GM20431 (cell line): ENCODE results near the gene MYD88.

Source experiments
- in situ Hi-C: fragments of 300-500 bp; cut with MseI, MboI; formaldehyde crosslinking; loops from one replicate; pipeline ENCODE4 v1.15.0; 2020; ENCODE audit warnings: low sequenced_read_pairs; ENCODE audit not compliant: unreplicated experiment

Gene MYD88

DNA sequence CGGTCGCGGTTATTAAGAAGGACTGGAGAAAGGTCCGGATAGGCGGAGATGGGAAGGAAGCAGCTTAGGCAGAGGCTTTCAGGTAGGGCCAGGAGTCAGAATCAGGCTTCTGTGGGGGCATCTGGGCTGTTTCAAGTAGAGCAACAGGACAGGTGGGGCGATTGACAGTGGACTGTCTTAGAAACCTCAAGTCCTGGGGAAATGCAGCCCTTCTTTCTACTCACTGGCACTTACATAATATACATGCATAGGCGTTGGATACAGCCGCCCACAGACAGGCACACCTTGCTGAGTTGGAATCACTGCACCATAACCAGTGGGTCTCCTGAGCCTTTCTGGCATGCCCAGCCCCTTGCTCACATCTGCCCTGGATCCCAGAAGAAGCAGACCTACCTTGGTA lies 730 bp downstream of the MYD88 start:
- in situ Hi-C loops: loop anchor here (25.0 kb wide), 1 partner anchor 348 kb away; the partner anchor contains the start of gene EXOG

DNA sequence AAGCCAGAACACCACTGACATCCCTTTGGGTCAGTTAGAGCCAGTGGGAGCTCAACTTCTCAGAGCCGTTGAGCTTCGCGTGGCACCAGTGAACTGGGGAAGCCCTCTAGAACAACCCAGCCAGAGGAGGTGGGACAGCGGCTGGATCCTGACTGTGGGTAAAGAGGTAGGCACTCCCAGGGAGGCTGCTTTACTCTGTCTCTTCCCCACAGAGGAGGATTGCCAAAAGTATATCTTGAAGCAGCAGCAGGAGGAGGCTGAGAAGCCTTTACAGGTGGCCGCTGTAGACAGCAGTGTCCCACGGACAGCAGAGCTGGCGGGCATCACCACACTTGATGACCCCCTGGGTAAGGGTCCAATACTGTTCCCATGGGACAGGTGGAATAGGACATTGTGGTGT lies 1.2 kb downstream of the MYD88 start:
- in situ Hi-C loops: loop anchor here (25.0 kb wide), 1 partner anchor 348 kb away; the partner anchor contains the start of gene EXOG

DNA sequence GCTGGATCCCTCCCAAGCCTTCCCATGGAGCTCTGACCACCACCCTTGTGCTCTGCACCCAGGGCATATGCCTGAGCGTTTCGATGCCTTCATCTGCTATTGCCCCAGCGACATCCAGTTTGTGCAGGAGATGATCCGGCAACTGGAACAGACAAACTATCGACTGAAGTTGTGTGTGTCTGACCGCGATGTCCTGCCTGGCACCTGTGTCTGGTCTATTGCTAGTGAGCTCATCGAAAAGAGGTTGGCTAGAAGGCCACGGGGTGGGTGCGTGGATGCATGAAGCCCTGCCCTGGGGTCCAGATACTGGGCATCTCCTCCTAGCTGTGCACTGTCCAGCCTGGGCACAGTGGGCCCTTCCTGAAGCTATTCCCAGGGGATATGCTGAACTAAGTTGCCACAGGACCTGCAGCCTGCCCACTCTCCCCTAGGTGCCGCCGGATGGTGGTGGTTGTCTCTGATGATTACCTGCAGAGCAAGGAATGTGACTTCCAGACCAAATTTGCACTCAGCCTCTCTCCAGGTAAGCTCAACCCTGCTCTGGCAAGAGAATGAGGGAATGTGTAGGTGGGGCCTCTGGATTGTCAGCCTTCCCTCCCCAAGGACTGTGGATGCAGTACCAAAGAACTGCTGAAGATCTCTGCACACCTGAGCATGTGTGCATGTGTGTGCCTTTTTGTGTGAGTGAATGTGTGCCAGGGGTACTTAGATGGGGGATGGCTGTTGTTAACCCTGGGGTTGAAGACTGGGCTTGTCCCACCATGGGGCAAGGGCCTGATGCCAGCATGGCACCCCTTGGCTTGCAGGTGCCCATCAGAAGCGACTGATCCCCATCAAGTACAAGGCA lies 2.1 kb downstream of the MYD88 start:
- in situ Hi-C loops: loop anchor here (25.0 kb wide), 1 partner anchor 347 kb away; the partner anchor contains the start of gene EXOG

DNA sequence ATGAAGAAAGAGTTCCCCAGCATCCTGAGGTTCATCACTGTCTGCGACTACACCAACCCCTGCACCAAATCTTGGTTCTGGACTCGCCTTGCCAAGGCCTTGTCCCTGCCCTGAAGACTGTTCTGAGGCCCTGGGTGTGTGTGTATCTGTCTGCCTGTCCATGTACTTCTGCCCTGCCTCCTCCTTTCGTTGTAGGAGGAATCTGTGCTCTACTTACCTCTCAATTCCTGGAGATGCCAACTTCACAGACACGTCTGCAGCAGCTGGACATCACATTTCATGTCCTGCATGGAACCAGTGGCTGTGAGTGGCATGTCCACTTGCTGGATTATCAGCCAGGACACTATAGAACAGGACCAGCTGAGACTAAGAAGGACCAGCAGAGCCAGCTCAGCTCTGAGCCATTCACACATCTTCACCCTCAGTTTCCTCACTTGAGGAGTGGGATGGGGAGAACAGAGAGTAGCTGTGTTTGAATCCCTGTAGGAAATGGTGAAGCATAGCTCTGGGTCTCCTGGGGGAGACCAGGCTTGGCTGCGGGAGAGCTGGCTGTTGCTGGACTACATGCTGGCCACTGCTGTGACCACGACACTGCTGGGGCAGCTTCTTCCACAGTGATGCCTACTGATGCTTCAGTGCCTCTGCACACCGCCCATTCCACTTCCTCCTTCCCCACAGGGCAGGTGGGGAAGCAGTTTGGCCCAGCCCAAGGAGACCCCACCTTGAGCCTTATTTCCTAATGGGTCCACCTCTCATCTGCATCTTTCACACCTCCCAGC lies 2.9 kb downstream of the MYD88 start:
- in situ Hi-C loops: loop anchor here (25.0 kb wide), 1 partner anchor 346 kb away; the partner anchor contains the start of gene EXOG

DNA sequence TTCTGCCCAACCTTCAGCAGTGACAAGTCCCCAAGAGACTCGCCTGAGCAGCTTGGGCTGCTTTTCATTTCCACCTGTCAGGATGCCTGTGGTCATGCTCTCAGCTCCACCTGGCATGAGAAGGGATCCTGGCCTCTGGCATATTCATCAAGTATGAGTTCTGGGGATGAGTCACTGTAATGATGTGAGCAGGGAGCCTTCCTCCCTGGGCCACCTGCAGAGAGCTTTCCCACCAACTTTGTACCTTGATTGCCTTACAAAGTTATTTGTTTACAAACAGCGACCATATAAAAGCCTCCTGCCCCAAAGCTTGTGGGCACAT lies 3.5 kb downstream of the MYD88 start:
- in situ Hi-C loops: loop anchor here (25.0 kb wide), 1 partner anchor 345 kb away; the partner anchor contains the start of gene EXOG

DNA sequence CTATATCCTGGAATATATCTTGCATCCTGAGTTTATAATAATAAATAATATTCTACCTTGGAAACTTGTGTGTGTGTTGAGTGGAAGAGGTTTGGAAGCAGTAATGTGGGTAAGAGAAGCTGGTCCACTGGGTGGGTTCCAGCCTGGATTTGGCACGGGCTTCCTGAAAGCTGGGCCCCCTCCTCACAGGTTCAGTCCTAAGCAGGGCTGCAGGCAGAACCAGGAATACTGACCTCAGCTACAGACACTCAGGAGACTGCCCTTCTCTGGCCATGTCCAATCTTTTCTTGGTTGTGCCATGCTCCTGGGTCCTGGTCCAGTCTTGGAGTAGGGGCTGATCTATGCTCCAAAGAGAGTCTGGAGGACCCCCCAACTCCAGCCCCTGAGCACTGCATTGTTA lies 4.5 kb downstream of the MYD88 start:
- in situ Hi-C loops: loop anchor here (25.0 kb wide), 1 partner anchor 344 kb away; the partner anchor contains the start of gene EXOG

DNA sequence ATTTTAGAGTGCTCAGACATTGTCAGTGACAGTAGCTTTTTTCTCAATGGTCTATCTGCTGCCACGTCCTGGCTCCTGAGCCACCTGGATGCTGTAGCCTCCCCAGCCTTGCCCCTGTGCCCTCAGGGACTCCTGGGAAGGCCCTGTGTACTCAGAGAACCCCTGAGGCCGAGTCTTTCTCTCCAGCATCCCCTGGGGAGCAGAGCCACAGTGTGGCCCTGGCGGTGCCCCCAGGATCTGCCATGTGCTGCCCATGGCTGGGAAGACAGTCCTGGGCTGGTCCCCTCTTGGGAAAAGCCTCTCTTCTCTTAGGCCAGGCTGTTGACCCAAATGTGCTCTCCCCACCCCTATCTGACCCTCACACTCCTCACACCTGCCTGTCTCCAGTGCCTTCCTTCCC lies 5.0 kb downstream of the MYD88 start:
- in situ Hi-C loops: loop anchor here (25.0 kb wide), 1 partner anchor 344 kb away; the partner anchor contains the start of gene EXOG

DNA sequence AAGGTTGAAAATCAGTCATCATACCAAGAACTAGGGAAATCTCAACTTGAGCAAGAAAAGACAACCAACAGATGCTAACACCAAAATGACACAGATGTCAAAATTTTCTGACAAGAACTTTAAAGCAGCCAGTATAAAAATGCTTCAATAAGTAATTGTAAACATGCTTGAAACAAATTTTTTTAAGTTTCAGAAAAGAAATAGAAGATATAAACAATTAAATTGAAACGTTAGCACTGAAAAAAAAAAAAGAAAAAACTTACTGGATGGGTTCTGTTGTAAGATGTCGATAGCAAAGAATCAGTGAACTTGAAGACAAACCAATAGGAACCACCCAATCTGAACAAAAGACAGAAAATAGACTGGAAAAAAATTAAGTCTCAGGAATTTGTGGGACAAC lies 8.0 kb downstream of the MYD88 start:
- in situ Hi-C loops: loop anchor here (25.0 kb wide), 1 partner anchor 341 kb away; the partner anchor contains the start of gene EXOG

DNA sequence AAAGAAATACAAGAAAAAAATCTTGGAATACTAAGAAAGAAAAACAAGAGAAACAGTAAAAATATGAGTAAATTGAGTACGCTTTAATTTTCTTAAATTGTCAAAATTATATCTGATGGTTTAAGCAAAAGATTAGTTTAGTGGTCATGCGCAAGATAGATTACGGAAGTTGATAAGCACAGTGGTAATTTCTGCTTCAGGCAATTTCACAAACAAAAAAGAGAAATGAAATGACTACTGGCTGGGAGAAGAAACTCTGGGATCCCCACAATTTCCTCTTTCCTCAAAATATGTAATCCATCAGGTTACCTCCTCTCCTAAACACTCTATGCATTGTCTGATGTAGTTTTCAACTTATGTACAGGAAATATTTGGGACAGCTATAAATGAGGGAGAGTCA lies 9.0 kb downstream of the MYD88 start:
- in situ Hi-C loops: loop anchor here (25.0 kb wide), 1 partner anchor 340 kb away; the partner anchor contains the start of gene EXOG

DNA sequence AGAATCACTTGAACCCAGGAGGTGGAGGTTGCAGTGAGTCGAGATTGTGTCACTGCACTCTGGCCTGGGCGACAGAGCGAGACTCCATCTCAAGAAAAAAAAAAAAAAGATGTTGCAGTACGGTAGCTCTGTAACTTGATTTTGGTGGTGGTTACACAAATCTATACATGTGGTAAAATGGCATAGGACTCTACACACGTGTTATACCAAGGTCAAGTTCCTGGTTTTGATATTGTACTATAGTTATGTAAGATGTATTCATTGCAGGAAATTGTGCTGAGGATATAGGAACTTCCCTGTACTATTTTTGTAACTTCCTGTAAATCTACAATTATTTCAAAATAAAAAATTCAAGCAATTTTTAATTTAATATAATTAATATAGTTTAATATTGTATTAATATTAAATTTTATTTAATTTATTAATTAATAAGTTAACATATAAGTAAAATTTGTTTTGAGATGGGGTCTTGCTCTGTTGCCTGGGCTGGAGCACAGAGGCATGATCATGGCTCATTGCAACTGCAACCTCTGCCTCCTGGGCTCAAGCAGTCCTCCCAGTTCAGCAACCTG lies 9.9 kb downstream of the MYD88 start:
- in situ Hi-C loops: loop anchor here (25.0 kb wide), 1 partner anchor 339 kb away; the partner anchor contains the start of gene EXOG

DNA sequence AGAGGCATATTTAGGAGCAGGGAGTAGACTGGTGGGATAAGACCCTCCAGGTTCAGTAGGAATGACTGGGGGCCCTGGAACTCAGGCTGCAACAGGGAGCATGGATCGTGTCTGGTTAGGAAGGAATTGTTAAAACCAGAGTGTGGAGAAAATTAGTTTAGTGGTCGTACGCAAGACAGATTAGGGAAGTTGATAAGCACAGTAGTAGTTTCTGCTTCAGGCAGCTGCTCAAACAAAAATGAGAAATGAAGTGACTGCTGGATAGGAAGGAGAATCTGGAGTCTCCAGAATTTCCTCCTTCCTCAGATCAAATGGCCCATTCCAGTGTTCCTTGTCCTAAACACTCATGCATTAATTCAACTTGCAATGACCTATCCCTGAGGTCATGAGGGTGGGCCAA lies 11.2 kb downstream of the MYD88 start:
- in situ Hi-C loops: loop anchor here (25.0 kb wide), 1 partner anchor 338 kb away; the partner anchor contains the start of gene EXOG

DNA sequence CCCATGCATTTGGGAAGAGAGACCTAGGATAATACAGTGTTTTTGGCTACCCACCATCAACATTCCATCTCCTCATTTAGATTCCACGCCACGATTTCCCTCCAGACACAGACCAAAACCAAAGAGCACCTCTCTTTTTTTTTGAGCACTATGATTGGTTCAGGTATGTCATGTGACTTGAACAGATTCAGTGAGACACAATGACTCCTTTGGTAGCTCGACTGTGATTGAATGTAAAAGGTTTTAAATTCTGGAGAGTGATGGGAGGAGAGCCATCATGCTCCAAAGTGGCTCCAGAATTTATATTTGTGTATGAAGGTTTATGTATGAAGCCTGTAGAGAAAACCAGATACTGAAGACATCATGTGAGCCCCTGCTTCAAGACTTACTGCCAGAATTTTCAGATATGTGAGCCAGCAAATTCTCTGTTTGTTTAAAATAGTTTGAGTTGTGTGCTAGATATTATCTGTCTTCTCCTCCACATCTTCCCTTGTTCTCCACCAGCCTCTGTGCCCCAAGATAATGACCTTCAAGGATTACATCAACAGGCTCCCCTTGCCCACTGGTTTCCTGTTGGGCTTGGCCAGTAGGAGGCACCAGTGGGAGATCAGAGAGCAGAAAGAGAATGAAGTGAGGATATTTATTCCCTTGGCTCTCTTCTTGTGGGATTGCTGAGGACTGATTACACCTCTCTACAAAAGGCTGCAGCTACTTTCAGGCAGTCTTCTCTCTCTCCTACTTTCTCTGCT lies 12.5 kb downstream of the MYD88 start:
- in situ Hi-C loops: no loop called here

DNA sequence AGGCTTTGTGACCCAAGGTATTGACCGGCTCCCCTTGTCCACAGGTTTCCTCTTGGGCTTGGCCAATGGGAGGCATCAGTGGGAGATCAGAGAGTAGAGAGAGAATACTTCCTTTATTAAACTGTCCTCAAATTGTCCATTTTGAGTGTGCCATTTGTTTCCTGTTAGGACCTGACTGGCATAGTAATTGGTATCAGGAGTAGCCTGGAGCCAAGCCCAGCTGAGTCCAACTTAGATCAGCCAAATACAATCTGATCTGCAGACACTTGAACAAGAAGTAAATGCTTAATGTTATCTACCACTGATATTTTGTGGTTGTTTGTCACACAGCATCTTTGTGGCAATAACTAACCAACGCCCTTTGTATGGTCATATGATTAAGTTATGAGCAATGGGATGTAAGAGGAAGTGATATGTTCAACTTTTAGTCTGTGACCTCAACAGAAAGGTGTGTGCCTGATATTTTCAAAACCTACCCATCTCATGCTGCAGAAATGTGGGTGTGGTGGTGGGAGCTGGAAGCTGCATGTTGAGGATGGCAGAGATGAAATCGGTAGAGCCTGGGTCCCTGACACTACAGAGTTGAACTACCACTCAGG lies 13.3 kb downstream of the MYD88 start:
- in situ Hi-C loops: no loop called here

DNA sequence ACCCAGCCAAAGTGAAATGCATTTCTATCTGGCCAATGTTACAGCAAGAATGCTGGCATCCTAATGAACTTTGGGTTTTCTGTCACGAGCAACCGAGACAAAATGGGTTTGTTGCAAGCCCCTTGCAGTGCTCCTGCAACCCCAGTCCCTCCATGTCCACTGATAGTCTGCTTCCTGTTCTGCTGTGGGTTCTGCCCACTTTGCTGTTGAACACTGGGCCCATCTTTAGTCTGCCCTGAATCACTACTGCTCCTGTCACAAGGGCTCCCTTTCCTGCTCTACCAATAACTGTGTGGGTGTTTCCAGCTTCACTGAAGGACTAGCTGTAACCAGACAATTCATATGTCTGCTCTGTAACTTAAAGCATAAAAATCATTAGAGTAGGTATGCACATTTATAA lies 14.1 kb downstream of the MYD88 start:
- in situ Hi-C loops: no loop called here

DNA sequence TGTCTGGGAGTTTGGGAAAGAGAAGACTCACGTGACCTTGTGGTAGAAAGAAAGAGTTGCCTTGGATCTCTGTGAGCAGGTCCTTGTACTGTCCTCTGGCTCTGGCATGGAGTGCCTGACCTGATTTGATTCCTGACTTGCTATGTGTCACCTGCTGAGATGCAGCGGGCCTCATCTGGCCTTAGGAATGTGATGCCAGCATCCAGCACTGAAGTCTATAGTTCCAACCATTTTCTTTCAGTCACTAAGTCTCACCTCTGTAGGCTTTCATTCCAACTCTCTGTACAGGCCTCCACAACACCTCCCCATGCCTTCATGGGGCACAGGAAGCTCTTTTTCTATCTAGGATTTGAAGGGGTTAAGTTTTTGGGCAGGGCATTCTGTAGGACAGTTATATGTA lies 14.8 kb downstream of the MYD88 start:
- in situ Hi-C loops: no loop called here

DNA sequence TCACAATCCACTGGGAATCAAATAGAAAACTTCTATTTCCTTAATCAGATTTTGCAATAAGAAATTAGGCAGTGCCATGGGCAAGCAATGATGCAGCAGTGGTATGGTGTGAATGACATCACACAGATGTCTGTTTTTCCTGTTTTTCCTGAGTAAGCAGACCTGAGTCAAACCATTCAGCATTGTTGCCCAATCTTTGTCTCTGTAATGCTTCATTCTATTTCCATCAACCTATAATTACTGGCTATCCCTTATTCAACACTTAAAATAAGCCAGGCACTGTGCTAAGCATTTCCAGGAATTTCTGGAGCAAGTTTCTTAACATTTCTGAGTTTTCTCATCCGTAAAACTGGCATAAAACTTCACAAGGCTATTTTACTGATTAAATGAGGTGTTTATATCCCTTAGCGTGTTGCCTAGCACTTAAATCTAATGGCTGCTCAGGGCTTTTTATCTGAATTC lies 15.6 kb downstream of the MYD88 start:
- in situ Hi-C loops: no loop called here

DNA sequence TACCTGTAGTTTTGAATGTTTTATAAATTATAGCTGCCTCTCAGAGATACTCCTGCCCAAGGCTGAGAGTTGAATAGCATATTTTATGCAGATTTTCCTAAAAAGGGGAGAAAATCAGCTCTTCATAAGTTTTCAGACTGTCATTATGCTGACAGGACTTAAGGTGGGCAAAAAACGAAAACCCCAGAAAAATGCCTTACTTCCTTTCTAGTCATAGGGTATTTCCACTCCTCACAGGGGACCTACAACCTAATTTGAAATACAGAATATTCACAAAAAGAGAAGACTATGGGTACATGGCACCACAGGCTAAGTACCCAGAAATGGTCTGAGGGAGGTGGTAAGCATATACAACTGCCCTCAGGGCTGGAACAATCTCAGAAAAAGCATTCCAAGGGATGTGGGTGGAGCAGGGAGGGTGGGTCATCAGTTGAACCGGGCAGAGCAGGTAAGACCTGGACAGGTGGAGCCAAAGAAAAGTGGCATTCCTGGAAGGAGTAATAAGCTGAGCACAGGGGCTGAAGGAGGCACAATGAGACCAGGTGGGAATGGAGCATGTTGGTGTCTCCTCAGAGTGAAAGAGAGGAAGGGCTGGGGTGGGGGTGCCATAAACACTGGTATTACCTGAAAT lies 16.3 kb downstream of the MYD88 start:
- in situ Hi-C loops: no loop called here

DNA sequence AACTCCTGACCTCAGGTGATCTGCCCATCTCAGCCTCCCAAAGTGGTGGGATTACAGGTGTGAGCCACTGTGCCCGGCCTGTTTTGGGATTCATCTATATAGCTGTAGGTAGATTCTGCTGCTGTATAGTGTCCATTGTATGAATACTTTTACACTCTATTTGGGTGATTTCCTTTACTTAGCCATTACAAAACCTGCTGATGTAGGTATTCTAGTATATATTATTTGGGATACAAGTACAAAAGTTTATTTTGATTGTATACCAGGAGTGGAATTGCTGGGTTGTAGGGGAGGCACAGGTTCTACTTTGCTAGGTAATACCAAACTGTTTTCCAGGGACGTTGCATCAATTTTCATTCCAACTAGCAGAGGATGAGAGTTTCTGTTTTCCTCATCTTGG lies 17.4 kb downstream of the MYD88 start:
- in situ Hi-C loops: no loop called here

DNA sequence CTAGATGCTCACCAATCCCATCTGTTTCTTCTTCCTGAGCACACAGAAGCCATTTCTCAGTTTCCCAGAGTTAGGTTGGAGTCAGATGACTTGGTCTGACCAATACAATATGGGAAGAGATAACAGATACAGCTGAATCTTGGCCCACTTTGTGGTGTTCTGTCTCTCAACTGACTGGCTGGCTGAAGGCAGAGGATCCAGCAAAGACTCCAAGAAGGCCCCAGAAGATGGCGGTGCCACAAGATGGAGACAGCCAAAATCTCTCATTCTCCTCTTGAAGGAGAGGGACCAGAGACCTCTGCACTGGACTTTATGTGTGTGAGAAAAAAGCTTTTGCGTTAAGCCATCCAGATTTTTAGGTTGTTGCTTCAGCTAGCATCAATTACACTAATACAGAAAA lies 18.7 kb downstream of the MYD88 start:
- in situ Hi-C loops: no loop called here
